Colon (tissue), 2 donors: ENCODE data around the gene AVEN.
"Not testable (repeated sequence)": the region's sequence is repeated elsewhere in the genome, so short reads cannot be mapped to it uniquely, and the experiment has no call there.

Source experiments
- FAIRE-seq: peaks from 2 replicates; lab custom pipeline; 2012; peaks lifted over from hg19 to GRCh38; lab: Jason Lieb, UNC
- donor health status: control.
- donor health status: control.

Gene AVEN

DNA sequence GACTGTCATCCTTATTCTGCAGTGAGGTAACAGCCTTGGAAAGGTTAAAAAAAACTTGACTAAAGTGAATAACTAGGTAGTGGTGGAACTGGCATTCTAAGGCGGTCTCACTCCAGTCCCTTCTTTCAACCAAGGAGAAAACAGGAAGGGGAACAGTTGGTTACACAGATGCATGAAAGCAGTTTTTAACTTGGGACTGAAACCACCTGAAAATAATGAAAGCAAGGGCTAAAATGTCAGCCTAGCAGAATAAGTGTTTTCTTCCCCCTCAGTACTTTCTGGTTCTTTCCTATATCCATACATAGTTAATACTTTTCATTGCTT lies 748 bp upstream of the AVEN start:
- no peak for FAIRE-seq

DNA sequence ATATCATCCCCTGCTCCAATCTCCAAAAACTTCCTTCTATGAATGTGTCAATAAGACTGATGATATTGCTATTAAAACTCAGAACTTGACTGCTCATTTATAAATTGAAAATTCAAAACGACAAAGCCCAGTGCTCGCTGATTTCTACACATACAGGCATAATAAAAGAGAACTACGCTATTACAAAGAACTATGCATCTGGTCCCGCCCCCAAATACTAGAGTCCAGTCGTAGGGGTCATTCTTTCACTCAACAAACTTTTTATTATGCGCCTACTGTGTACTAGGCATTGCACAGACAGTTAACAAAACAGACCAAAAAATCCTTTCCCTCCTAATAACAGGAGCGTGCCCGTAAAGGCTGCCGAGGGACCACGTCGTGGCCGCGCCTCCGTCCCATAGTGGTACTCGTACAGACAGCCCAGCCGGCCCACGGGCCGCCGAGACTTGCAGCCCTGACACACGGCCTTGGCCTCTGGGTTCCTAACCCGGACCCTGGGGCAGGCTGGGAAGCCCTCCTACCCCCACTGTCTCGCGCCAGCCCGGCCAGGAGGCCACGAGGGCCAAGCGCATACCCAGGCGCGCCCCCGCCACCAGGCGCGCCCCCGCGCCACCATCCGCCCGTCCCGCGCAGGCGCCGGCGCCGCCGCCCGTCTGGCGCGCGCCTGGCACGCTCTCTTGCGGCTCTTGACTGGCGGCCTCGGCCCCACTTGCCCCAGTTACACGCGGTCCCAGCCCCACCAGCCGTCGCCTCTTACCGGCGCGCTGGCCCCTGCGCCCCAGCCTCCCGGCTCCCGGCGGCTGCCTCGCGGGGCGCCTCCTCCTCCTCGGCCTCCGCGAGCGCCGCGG lies 757 bp downstream of the AVEN start:
- FAIRE-seq, result no peak

DNA sequence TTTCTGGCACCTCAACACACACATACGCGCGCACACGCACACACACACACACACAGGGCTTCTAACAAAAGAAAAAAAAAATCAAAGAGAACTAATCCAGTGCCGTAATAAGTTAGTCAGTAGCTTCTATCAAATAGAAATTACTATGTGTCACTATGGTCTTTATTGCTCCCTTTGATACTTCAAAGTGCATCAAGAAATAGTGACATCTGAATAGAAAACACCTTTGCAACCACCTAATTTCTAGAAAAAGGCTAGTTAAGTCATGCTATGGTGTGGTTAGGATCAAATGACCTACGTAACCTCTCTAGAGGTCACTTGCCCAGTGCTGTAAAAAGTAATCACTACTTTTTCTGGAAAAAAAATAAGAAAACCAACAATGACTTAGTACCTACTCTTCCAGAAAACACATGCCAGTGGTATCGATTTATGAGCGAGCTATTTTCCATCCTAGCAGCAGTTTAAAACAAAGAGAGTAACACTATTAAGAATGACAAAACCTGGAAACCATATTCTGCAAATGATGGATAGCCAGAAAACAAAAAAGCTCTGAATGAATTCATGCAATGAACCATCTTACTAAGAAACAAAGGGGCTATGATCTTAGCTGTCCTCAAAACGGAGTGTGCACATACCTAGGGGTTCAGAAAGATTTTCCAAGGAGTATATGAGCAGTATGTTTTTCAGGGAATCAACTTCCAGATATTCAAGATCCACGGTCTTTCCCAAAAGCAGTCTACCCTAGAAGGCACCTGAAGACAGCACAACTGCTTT lies 6.8 kb downstream of the AVEN start:
- FAIRE-seq, result no peak

DNA sequence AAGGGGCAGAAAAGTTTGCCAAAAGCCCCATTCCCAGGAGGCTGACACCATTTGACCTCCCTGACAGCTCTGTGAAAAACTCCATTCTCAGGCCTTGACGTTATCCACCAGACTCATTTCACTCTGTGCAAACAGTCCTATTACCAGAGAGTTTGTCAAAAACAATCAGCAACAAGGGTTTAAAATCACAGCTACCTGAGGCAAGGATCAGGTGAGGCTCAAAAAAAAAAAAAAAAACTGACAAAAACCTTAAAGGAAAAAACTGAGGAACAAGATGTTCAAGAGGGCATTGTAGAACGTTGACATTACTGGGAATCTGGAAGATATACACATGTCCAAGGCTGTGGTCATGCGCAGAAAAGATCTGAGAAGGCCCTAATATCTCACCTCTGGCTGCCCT lies 11.4 kb downstream of the AVEN start:
- no peak for FAIRE-seq

DNA sequence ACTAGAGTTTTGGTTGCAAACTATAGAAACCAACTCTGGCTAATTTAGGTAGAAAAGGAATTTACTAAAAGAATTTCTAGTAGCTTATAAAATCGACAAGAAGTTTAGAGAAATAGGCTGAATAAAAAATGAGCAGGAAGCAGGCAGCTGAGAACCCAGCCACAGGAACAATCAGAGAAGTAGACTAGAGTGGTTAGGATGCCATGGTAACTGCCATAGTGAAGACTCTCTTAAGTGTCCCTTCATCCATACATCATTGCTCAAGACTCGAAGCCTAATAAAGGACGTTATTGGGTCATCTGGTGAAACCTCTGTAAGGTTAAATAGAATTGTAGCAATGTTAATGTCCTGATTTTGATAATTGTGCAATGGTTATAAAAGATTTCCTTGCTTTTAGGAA lies 13.8 kb downstream of the AVEN start:
- FAIRE-seq, result no peak

DNA sequence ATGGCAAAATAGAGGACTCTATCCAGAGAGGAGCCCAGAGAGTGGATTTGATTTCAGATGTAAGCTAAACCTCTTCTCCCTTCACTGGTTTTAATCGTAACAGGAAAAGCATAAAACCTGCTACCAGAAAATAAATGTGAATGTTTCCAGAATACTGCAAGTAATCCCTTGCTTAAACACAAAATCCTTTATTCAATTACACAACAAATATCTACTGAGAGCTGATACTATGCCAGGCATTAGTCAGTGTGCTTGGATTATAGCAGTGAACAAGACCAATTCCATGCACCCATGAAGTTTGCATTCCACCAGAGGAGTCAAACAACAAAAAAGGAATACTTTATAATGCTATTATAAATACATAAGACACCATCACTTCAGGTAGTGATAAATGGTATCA lies 15.1 kb downstream of the AVEN start:
- FAIRE-seq, result no peak

DNA sequence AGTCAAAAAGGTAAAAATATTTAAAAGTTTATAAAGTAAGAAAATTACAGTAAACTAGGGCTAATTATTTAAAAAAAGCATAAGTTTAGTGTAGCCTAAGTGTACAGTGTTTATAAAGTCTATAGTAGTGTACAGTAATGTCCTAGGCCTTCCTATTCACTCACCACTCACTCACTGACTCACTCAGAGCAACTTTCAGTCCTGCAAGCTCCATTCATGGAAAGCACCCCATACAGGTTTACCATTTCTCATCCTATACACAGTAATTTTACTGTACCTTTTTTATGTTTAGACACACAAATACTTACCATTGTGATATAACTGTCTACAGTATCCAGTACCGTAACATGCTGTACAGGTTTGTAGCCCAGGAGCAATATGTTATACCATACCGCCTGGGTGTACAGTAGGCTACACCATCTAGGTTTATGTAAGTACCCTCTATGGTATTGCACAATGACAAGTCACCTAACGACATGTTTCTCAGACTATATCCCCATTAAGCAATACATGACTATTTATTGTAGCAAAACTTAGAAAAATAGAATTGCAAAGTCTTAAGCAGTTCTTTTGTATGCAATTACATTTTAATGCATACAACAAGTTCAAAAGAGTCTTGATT lies 19.5 kb downstream of the AVEN start:
- no peak for FAIRE-seq

DNA sequence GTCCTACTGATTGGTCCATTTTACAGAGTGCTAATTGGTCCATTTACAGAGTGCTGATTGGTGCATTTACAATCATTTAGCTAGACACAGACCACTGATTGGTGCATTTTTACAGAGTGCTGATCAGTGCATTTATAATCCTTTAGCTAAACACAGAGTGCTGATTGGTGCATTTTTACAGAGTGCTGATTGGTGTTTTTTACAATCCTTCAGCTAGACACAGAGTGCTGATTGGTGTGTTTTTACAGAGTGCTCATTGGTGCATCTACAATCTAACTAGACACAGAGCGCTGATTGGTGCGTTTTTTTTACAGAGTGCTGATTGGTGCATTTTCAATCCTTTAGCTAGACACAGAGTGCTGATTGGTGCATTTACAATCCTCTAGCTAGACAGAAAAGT lies 20.3 kb downstream of the AVEN start:
- not testable (repeated sequence) for FAIRE-seq

DNA sequence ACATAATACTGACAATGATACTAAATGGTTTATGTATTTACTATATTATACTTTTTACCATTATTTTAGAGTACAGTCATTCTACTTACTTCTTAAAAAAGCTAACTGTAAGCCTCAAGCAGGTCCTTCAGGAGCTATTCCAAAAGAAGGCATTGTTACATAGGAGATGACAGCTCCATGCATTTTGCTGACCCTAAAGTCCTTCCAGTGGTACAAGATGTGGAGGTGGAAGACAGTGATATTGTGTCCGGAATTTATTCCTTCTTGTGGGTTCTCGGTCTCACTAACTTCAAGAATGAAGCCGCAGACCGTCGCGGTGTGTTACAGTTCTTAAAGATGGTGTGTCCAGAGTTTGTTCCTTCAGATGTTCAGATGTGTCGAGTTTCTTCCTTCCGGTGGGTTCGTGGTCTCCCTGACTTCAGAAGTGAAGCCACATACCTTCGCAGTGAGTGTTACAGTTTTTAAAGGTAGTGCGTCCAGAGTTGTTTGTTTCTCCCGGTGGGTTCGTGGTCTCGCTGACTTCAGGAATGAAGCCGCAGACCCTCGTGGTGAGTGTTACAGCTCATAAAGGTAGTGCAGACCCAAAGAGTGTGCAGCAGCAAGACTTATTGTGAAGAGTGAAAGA lies 20.9 kb downstream of the AVEN start:
- FAIRE-seq, result no peak

DNA sequence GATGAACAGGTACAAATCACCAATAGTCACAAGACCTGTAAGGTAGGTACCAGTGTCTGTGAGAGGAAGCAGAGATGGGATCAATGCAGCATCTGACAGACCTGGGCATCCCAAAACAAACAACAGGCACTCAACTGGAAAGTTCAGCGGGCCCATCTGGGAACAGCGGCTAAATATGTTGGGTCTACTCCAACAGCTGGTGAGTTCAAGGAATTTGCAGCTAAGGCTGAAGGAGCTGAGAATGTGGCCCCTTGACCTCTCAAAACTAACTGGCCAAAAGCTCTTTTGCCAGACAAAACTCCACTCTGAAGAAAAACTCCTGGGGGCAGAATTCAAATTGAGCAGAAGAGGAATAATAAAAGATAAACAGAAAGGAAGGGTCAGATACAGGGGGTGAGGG lies 24.4 kb downstream of the AVEN start:
- FAIRE-seq, result no peak

DNA sequence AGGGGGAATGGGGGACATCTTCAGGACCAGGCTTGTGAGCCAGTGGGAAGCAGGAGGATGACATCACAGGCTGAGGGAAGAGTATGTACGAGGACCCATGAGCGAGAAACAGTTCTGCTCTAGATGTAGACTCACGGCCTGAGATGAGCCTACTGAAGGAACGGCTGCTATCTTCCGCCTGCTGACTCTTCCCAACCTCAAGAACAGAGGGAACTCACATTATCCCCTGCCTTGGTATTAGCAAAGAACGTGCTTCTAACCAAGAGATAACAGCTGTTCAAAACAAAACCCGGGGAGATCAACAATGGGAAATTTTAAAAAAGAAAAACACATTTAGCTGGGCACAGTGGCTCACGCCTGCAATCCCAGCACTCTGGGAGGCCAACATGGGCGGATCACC lies 25.3 kb downstream of the AVEN start:
- no peak for FAIRE-seq

DNA sequence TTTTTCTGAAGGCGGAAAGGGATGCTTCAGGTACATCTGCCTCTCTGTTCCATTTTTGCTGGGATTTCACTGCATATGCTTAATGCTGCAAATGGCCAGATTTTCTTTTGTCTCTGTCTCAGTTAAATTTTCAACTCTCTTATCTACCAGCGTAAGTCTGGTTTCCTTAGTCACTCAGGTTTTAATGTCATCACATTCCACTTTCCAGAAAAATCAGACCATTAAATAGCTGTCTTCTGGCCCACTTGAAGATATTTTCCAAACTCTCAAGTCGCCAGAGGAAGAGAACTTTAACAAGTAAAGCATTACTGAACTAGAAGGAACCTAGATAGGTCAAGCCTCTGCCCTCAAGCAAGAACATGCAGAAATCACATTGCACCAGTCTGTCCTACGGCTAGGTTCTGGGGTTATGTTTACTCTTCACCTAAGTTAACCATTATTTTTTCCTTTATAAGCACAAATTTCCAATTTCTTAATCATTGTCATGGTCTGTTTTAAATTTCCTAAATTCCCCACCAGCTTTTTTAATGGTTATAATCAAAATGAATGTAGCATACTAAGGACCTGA lies 26.5 kb downstream of the AVEN start:
- FAIRE-seq, result no peak

DNA sequence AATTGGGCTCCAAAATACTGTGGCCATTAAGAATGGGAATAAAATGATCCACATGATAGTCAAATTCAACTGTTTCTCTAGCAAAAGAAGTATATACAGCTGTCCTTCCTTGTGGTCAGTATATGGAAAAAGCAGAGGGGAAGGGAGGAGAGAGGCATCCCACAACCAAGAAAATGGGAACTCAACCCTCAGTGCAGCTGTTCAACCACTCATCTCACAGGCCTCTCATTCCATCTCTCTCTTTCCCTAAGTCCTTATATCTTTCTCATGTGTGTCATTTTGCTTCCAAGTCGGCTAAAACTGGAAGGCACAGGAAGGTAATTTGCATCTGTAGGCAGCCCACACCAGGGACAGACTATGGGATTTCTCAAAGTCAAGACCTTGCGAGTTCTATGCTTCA lies 27.5 kb downstream of the AVEN start:
- FAIRE-seq, result no peak

DNA sequence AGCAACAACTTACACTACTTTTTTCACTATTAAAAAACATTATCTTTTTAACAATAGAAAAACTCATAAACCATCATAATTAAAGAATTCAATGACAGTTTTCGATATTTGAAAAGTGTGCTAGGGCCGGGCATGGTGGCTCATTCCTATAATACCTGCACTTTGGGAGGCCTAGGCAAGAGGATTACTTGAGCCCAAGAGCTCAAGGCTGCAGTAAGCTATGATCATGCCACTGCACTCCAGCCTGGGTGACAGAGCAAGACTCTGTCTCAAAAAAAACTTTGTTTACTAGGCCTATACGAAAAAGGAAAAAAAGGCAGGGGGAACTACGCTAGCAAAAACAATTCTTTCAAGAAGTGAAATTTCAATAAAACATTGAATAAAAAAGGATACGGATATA lies 28.1 kb downstream of the AVEN start:
- FAIRE-seq, result no peak

DNA sequence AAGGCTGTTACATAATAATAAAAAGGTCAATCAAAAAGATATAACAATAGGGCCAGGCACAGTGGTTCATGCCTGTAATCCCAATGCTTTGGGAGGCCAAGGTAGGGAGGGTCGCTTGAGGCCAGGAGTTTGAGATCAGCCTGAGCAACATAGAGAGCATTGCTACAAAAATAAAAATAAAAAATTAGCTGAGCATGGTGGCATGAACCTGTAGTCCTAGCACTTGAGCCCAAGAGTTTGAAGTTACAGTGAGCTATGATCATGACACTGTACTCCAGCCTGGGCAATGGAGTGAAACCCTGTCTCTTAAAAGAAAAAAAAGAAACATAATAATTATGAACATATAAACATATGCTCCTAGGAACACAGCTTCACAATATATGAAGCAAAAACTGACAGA lies 29.3 kb downstream of the AVEN start:
- FAIRE-seq, result no peak

DNA sequence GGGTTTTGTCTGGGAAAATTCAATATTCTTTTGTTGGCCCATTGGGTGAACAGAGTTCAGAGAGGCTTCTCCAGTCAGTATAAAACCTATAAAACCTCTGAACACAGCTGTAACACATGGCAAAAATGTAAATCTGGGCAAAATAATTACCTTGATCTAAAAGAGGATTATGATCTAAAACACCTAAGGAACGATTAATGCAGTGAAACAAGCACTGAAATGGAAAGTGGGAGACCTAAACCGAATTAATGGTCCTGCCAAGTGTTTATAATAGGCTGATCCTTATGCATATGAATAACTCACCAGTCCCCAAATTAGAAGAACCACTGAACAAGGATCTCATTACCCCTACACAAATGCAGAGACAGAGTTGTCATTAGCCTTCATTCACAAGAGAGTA lies 32.6 kb downstream of the AVEN start:
- no peak for FAIRE-seq

DNA sequence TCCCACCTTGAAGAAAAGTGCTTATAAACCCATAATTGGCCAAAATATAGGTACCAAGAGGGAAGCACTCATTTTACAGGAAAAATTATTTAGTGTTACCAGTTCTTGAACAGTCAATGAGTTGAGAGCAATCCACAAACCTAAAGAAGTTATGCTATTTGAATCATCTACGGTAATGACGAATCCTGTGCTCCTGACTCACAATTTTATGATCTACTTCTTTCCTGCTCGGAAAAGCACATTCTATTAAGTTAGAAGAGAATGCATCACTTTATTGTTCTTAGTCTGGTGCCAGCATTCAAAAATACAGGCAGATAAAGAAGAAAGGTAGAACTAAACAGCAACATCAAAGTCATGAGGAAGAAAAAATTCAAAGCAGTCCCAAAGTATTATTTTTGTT lies 37.5 kb downstream of the AVEN start:
- FAIRE-seq, result no peak

DNA sequence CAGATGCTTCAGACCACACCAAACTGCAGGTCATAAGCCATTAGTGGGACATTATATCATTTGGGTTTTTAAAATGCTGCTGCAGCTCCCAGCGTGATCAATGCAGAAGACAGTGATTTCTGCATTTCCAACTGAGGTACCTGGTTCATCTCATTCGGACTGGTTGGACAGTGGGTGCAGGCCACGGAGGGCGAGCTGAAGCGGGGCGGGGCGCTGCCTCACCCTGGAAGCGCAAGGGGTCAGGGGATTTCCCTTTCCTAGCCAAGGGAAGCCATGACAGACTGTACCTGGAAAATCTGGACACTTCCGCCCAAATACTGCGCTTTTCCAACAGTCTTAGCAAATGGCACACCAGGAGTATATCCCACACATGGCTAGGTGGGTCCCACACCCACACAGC lies 43.3 kb downstream of the AVEN start:
- FAIRE-seq, result not testable (repeated sequence)

DNA sequence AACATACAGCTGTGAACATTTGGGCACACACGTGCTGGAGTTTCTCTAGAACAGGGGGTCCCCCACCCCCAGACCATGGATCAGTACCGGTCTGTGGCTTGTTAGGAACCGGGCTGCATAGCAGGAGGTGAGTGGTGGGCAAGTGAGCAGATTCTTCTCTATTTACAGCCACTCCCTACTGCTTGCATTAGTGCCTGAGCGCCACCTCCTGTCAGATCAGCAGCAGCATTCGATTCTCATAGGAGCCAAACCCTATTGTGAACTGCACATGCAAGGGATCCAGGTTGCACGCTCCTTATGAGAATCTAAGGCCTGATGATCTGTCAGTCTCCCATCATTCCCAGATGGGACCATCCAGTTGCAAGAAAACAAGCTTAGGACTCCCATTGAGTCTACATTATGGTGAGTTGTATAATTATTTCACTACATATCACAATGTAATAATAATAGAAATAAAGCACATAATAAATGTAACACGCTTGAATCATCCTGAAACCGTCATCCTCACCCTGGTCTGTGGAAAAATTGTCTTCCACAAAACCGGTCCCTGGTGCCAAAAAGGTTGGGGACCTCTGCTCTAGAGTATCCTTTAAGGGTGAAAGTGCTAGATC lies 44.9 kb downstream of the AVEN start:
- no peak for FAIRE-seq

DNA sequence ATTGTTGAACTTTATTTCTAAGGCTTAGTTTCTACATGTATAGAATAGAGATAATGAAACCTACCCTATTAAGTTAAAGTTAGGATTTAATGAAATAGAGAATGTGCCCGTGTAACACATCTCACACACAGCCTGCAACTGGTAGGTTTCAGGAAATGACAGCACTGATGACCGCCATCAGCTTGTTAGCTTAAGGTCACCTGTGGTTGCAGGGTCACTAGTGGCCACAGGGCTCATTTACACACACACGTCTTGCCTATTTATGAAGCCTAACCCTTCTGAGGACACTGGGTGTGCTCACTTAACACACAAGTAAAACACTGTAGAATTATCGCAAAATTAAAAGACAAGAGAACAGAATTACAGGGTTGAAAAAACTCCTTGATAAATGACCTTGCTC lies 50.6 kb downstream of the AVEN start:
- FAIRE-seq, result no peak

DNA sequence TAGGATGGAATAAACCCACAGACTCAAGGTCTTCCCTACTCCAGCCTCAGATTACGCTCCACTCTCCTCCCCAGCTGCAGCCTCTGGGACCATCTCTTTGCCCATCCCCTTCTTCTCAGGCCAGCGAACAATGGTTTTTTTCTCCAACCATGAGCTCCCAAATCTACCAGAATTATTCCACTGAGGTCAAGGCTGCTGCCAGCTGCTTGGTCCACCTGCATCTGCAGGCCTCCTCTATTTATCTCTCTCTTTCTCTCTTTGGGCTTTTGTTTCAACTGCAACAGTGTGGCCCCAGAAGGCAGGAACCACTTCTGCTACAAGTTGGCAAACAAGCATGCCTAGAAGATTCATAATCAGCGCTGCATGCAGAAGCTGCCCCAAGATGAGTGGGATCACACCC lies 51.6 kb downstream of the AVEN start:
- FAIRE-seq, result no peak

DNA sequence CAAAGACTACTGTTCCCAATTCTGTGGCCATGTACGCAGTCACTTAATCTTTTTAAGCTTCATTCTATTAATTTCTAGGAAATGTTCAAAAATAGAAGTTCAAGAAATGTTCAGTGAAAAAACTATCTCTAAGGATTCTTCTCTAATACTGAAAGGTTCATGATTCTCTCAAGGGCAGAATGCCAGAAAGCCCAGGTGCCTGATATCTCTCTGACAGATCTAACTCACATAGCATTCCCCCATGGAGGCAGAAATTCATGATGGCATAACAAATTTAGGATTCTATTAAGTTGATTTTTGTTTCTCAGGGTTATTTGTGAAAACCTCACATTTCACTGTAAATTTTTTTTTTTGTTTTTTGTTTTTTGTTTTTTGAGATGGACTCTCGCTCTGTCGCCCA lies 53.3 kb downstream of the AVEN start:
- no peak for FAIRE-seq
